ENCODE data around the gene PRKAR1B.

DNA sequence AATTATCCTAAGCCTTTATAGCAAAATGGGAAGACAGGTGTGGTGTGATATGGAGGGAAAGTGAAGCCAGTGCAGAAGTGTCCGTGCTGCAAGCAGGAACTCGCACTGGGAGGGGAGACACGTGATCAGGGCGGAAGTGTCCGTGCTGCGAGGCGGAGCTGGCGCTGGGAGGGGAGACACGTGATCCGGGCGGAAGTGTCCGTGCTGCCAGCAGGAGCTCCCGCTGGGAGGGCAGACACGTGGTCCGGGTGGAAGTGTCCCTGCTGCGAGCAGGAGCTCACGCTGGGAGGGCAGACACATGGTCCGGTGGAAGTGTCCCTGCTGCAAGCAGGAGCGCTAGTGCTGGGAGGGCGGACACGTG, 40.5 kb upstream of the PRKAR1B start:
- TF ChIP-seq, protein P1, sequence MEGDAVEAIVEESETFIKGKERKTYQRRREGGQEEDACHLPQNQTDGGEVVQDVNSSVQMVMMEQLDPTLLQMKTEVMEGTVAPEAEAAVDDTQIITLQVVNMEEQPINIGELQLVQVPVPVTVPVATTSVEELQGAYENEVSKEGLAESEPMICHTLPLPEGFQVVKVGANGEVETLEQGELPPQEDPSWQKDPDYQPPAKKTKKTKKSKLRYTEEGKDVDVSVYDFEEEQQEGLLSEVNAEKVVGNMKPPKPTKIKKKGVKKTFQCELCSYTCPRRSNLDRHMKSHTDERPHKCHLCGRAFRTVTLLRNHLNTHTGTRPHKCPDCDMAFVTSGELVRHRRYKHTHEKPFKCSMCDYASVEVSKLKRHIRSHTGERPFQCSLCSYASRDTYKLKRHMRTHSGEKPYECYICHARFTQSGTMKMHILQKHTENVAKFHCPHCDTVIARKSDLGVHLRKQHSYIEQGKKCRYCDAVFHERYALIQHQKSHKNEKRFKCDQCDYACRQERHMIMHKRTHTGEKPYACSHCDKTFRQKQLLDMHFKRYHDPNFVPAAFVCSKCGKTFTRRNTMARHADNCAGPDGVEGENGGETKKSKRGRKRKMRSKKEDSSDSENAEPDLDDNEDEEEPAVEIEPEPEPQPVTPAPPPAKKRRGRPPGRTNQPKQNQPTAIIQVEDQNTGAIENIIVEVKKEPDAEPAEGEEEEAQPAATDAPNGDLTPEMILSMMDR (conservative IDR thresholded peaks at IDR 0.05): no peak
- TF ChIP-seq EZH2 (IDR thresholded peaks at IDR 0.05; ENCODE audit: low read depth): no peak

All from PC-9 (cell line).